Lung (tissue), 12 donors: ENCODE results near the gene DYNLT5. TPM values are rescaled to one million over a fixed set of nuclear protein-coding genes. Genes with fewer than 3 reads are reported as not detected.

Experiments used
- ATAC-seq: fragments of 200-7000 bp; cut with Tn5 transposase; one replicate; pipeline ENCODE4 v1.9.1; 2020; ENCODE audit warnings: moderate number of reproducible peaks; ENCODE audit not compliant: insufficient read depth, low FRiP score
- DNase-seq, 3 donors: peaks; one replicate each; pipeline ENCODE4 v3.0.0-alpha.2; 2013 to 2017
- H3K27ac ChIP-seq, 2 donors: one replicate each; pipeline ENCODE4 v1.5.1; 2013; ENCODE audit warnings: mild to moderate bottlenecking in 2 of 2, moderate library complexity in 2 of 2, control low read depth in 1 of 2, inconsistent platforms in 1 of 2, low read depth in 1 of 2, low read length in 1 of 2
- H3K27me3 ChIP-seq, 3 donors: one replicate each; pipeline ENCODE4 v1.5.1; 2013; ENCODE audit warnings: low read length in 2 of 3; ENCODE audit not compliant: control insufficient read depth in 3 of 3, insufficient read depth in 3 of 3
- H3K36me3 ChIP-seq, 4 donors: one replicate each; pipeline ENCODE4 v1.5.1; 2013; ENCODE audit warnings: low read length in 4 of 4, mild to moderate bottlenecking in 1 of 4, moderate library complexity in 1 of 4; ENCODE audit not compliant: control insufficient read depth in 4 of 4, insufficient read depth in 4 of 4
- H3K4me1 ChIP-seq, 5 donors: one replicate each; pipeline ENCODE4 v1.5.1; 2013; ENCODE audit warnings: low read length in 5 of 5, mild to moderate bottlenecking in 2 of 5, moderate library complexity in 1 of 5; ENCODE audit not compliant: control insufficient read depth in 5 of 5, insufficient read depth in 5 of 5
- H3K4me3 ChIP-seq: one replicate; pipeline ENCODE4 v1.5.1; 2013; ENCODE audit warnings: mild to moderate bottlenecking, control low read depth, moderate library complexity
- H3K9ac ChIP-seq, 2 donors: one replicate each; pipeline ENCODE4 v1.5.1; 2013; ENCODE audit warnings: low read length in 2 of 2, control low read depth in 1 of 2; ENCODE audit not compliant: insufficient read depth in 1 of 2
- H3K9me3 ChIP-seq, 4 donors: one replicate each; pipeline ENCODE4 v1.5.1; 2013; ENCODE audit warnings: low read length in 3 of 4, mild to moderate bottlenecking in 1 of 4, moderate library complexity in 1 of 4; ENCODE audit not compliant: control insufficient read depth in 4 of 4, insufficient read depth in 3 of 4
- WGBS, 2 donors: extraction: QIAGEN DNeasy Blood & Tissue Kit; methylation state at CpG; one replicate each; pipeline ENCODE4 v1.1.7; 2013; 5-methylcytosine and 5-hydroxymethylcytosine counted together
- polyA plus RNA-seq, 2 donors: library from polyadenylated mRNA; stranded (reverse); fragments of 200-250 nt; gene quantifications; one replicate each; pipeline ENCODE4 v1.2.1, GENCODE V29; 2013
- total RNA-seq, 2 donors: library from RNA; depleted of rRNA in 1 of 2; stranded (reverse); fragments of >200 nt in 1 of 2; gene quantifications; one replicate each; pipeline ENCODE4 v1.2.1, GENCODE V29; 2014 to 2021
- TF ChIP-seq, protein P1 (sequence below): IDR thresholded peaks from 2 replicates; pipeline ENCODE4 v1.5.1; 2012; ENCODE audit warnings: mild to moderate bottlenecking; ENCODE audit errors: control extremely low read depth, extremely low read depth
- donor health status: control.
- donor health status: control.
- donor health status: Bipolar disorder and iron deficiency.
- donor health status: healthy.
- donor health status: DM: yes; HTN: yes; CAD: no.

Gene DYNLT5
- total and polyA plus RNA-seq, 4 donors = 3.0 to 29.3 (median 7.8) TPM

DNA sequence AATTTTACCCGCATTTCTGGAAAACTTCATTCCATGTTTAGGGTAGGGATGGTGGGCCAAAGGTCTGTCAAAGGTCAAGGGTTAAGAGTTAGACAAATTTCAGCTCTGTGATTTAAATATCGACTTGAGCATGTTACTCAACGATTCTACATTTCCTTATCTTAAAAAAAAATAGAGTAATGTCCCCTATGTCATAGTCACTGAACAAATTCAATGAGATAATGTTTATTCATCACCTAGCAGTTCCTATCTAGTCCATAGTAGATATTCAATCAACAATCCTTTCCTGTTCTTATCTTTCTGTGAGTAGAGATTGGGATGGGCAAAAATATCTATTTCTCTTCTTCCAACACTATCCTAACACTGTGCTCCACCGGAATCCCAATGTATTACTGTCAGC, 1.1 kb upstream of the DYNLT5 start:
- H3K9ac ChIP-seq = no peak overlapping the region
- 69% methylated on average over 4 of the region's 4 CpGs for WGBS, 2 donors
- no peak overlapping the region for H3K4me3 ChIP-seq
- no peak overlapping the region for H3K27ac ChIP-seq
- DNase-seq (no peak), ATAC-seq (no peak)
- H3K36me3 ChIP-seq = no peaks in the 10 kb centered on the region
- no peaks in the 10 kb centered on the region for H3K9me3 ChIP-seq
- H3K4me1 ChIP-seq = peaks cover 0 to 13% (median 5%) of the 10 kb centered on the region in 5 donors
- TF ChIP-seq, protein P1, sequence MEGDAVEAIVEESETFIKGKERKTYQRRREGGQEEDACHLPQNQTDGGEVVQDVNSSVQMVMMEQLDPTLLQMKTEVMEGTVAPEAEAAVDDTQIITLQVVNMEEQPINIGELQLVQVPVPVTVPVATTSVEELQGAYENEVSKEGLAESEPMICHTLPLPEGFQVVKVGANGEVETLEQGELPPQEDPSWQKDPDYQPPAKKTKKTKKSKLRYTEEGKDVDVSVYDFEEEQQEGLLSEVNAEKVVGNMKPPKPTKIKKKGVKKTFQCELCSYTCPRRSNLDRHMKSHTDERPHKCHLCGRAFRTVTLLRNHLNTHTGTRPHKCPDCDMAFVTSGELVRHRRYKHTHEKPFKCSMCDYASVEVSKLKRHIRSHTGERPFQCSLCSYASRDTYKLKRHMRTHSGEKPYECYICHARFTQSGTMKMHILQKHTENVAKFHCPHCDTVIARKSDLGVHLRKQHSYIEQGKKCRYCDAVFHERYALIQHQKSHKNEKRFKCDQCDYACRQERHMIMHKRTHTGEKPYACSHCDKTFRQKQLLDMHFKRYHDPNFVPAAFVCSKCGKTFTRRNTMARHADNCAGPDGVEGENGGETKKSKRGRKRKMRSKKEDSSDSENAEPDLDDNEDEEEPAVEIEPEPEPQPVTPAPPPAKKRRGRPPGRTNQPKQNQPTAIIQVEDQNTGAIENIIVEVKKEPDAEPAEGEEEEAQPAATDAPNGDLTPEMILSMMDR = no peak
- peaks cover 0 to 15% (median 3%) of the 10 kb centered on the region in 3 donors for H3K27me3 ChIP-seq

GRCh38 chr1:66752671-66753371, 562 bp downstream of the DYNLT5 start:
- DNase-seq = no peak

DNA sequence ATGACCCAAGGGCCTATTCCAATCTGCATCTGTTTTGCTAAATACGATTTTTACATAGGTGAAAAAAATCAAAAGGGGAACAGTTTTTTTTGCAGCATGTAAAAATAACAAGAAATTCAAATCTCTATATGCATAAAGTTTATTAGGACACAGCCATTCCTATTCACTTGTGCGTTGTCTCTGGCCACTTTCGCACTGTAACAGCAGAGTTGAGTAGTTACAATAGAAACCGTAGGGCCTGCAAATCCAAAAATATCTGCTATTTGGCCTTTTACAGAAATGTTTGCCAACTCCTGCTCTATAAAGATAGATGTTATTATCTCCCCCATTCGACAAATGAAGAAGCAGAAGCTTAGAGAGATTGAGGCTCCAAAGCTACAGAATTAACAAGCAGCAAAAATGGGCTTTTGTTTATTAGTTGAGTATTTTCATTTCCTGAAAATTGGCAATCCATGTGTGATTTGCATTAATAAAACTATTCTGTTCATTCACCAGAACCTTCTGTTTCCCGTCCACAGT, 5.5 kb downstream of the DYNLT5 start:
- no peak overlapping the region for H3K27ac ChIP-seq
- 80% methylated on average over 6 of the region's 6 CpGs for WGBS, 2 donors
- H3K9me3 ChIP-seq = no peaks in the 10 kb centered on the region
- DNase-seq (no peak), ATAC-seq (no peak)
- H3K36me3 ChIP-seq = no peaks in the 10 kb centered on the region
- H3K4me3 ChIP-seq = no peak overlapping the region
- TF ChIP-seq, protein P1 = no peak
- peaks cover 0 to 10% (median 2%) of the 10 kb centered on the region in 5 donors for H3K4me1 ChIP-seq
- H3K9ac ChIP-seq = no peak overlapping the region
- H3K27me3 ChIP-seq = peaks cover 0 to 4% (median 3%) of the 10 kb centered on the region in 3 donors

More at GRCh38 chr1:66752671-66753371, 562 bp downstream of the DYNLT5 start:
- ATAC-seq = no peak
- Histone ChIP-seq H3K27ac (no peak overlapping the region), H3K4me1 (peaks cover 0 to 13% (median 5%) of the 10 kb centered on the region in 5 donors), H3K27me3 (peaks cover 0 to 15% (median 3%) of the 10 kb centered on the region in 3 donors), H3K9me3 (no peaks in the 10 kb centered on the region), H3K36me3 (no peaks in the 10 kb centered on the region), H3K9ac (peak overlapping the region in 1 of 2 donors; percentile 30), H3K4me3 (no peak overlapping the region)
- TF ChIP-seq, protein P1 = no peak
- WGBS, 2 donors = 29 to 40% methylated on average over 17 to 18 of the region's 18 CpGs
